HL-60 (cell line): ENCODE results near the gene RHBDL3. TPM values are rescaled to one million over a fixed set of nuclear protein-coding genes. Genes with fewer than 3 reads are reported as not detected.

Experiments
- DNase-seq, 2 experiments: peaks; one replicate each; pipeline ENCODE4 v3.0.0-alpha.2; 2010 to 2020; ENCODE audit warnings: low read depth in 1 of 2, low spot score in 1 of 2
- H3K27ac ChIP-seq: fragments of 250-450 bp; sonication (Bioruptor Pico); replicated peaks from 2 replicates; pipeline ENCODE4 v1.5.1; 2020; ENCODE audit warnings: mild to moderate bottlenecking, moderate library complexity
- H3K27me3 ChIP-seq: fragments of 250-450 bp; sonication (Bioruptor Pico); 2 replicates; pipeline ENCODE4 v1.5.1; 2021; ENCODE audit warnings: mild to moderate bottlenecking, moderate library complexity; ENCODE audit not compliant: insufficient read depth, poor library complexity, severe bottlenecking
- H3K4me3 ChIP-seq: replicated peaks from 2 replicates; pipeline ENCODE4 v1.5.1; 2011; ENCODE audit warnings: mild to moderate bottlenecking, control low read depth, low read length; ENCODE audit not compliant: insufficient read depth
- GABPA ChIP-seq: IDR thresholded peaks from 2 replicates; pipeline ENCODE4 v1.6.1; 2012; ENCODE audit warnings: low read depth
- POLR2AphosphoS5 ChIP-seq: IDR thresholded peaks from 2 replicates; pipeline ENCODE4 v1.6.1; 2012; ENCODE audit warnings: low read depth
- SPI1 ChIP-seq: IDR thresholded peaks from 2 replicates; pipeline ENCODE4 v1.6.1; 2012; ENCODE audit warnings: low read depth, mild to moderate bottlenecking, borderline replicate concordance
- microRNA-seq: library from miRNA; unstranded; fragments of <30 nt; microRNA quantifications from one replicate; pipeline ENCODE4, GENCODE V29; 2018
- TF ChIP-seq, protein P1 (sequence below): IDR thresholded peaks from one replicate; pipeline ENCODE4 v1.5.1; 2011; ENCODE audit warnings: low read length, control low read depth, inconsistent platforms; ENCODE audit not compliant: insufficient read depth
- TF ChIP-seq, protein P2 (sequence below): IDR thresholded peaks from 2 replicates; pipeline ENCODE4 v1.6.1; 2012; ENCODE audit warnings: low read depth; ENCODE audit not compliant: insufficient replicate concordance

RHBDL3 gene

DNA sequence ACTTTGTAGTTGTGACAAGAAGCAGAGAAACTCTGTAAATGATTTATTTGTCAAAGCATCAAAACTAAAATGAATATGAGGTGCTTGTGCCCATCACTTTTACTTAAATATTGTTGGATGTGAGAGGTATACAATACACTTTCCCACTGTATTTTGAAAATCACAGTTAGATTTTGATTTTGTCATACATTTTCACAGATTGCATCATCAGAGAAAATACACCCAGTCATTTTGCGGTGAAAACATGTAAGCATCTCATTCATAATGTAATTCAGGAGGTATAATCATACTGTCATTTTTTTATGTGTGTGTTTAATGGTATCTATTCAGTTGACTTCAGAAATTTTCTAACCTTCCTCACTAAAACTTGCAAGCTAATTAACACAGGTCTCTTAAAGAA lies 95.6 kb downstream of the RHBDL3 start:
- H3K4me3 ChIP-seq, result no peak overlapping the region
- no peak overlapping the region for H3K27ac ChIP-seq
- TF ChIP-seq SPI1 (no peak), GABPA (no peak), POLR2AphosphoS5 (no peak)
- TF ChIP-seq, protein P1, sequence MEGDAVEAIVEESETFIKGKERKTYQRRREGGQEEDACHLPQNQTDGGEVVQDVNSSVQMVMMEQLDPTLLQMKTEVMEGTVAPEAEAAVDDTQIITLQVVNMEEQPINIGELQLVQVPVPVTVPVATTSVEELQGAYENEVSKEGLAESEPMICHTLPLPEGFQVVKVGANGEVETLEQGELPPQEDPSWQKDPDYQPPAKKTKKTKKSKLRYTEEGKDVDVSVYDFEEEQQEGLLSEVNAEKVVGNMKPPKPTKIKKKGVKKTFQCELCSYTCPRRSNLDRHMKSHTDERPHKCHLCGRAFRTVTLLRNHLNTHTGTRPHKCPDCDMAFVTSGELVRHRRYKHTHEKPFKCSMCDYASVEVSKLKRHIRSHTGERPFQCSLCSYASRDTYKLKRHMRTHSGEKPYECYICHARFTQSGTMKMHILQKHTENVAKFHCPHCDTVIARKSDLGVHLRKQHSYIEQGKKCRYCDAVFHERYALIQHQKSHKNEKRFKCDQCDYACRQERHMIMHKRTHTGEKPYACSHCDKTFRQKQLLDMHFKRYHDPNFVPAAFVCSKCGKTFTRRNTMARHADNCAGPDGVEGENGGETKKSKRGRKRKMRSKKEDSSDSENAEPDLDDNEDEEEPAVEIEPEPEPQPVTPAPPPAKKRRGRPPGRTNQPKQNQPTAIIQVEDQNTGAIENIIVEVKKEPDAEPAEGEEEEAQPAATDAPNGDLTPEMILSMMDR, result no peak
- TF ChIP-seq, protein P2, sequence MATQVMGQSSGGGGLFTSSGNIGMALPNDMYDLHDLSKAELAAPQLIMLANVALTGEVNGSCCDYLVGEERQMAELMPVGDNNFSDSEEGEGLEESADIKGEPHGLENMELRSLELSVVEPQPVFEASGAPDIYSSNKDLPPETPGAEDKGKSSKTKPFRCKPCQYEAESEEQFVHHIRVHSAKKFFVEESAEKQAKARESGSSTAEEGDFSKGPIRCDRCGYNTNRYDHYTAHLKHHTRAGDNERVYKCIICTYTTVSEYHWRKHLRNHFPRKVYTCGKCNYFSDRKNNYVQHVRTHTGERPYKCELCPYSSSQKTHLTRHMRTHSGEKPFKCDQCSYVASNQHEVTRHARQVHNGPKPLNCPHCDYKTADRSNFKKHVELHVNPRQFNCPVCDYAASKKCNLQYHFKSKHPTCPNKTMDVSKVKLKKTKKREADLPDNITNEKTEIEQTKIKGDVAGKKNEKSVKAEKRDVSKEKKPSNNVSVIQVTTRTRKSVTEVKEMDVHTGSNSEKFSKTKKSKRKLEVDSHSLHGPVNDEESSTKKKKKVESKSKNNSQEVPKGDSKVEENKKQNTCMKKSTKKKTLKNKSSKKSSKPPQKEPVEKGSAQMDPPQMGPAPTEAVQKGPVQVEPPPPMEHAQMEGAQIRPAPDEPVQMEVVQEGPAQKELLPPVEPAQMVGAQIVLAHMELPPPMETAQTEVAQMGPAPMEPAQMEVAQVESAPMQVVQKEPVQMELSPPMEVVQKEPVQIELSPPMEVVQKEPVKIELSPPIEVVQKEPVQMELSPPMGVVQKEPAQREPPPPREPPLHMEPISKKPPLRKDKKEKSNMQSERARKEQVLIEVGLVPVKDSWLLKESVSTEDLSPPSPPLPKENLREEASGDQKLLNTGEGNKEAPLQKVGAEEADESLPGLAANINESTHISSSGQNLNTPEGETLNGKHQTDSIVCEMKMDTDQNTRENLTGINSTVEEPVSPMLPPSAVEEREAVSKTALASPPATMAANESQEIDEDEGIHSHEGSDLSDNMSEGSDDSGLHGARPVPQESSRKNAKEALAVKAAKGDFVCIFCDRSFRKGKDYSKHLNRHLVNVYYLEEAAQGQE, result no peak
- H3K27me3 ChIP-seq, result no peaks in the 10 kb centered on the region
- no peak for DNase-seq

DNA sequence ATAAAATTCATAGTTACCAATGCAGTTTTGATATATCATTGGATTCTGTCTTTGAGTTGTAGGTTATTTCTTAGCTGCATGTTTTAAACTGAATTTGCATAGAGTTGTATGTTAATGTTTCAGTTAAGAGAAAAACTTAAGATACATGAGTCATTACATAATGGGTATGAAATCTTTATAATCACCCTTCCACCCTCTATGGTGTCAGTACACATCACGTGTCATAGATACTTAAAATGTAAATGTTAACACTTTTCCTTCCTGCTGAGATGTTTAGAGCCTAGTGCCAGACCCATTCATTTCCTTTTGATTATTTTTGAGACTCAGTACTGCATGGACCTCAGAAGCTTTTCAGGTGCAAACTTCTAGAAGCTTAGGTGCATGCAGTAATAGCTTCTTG lies 104.8 kb downstream of the RHBDL3 start:
- Histone ChIP-seq H3K27ac (no peak overlapping the region), H3K27me3 (no peaks in the 10 kb centered on the region), H3K4me3 (no peak overlapping the region)
- TF ChIP-seq, protein P2, result no peak
- no peak for TF ChIP-seq POLR2AphosphoS5
- TF ChIP-seq, protein P1, result no peak
- TF ChIP-seq SPI1, result no peak
- no peak for TF ChIP-seq GABPA
- DNase-seq, result no peak

Small RNAs within 50 kb of the gene (microRNA-seq; reads per million reads assigned to microRNA genes)
- gene MIR632, result not detected
